Heart right ventricle (tissue), 16 donors: Measurements from ENCODE around the gene KCNAB2. TPM values are rescaled to one million over a fixed set of nuclear protein-coding genes. Genes with fewer than 3 reads are reported as not detected.
A peak's percentile ranks its signal among the peaks of the same experiment; 100 is the strongest.

Experiments
- ATAC-seq, 8 donors: fragments of 200-7000 bp; cut with Tn5 transposase; one replicate each; pipeline ENCODE4 v1.9.1; 2020; ENCODE audit warnings: mild to moderate bottlenecking in 8 of 8, moderate library complexity in 8 of 8, moderate number of reproducible peaks in 1 of 8
- DNase-seq, 2 donors: peaks; one replicate each; pipeline ENCODE4 v3.0.0-alpha.2; 2020
- H3K27ac ChIP-seq, 10 donors: fragments of 200-600 bp; sonication (generic) in 2 of 10; one replicate each; pipeline versions ENCODE4 v1.5.0 to v1.8.0; 2020 to 2022; ENCODE audit warnings: mild to moderate bottlenecking in 3 of 10
- H3K27me3 ChIP-seq, 7 donors: fragments of 200-600 bp; one replicate each; pipeline ENCODE4 v1.8.0; 2021 to 2022; ENCODE audit warnings: mild to moderate bottlenecking in 2 of 7
- H3K36me3 ChIP-seq, 9 donors: fragments of 200-600 bp; sonication (generic) in 1 of 9; one replicate each; pipeline versions ENCODE4 v1.5.0 to v1.8.0; 2020 to 2022; ENCODE audit warnings: mild to moderate bottlenecking in 2 of 9
- H3K4me1 ChIP-seq, 9 donors: fragments of 200-600 bp; sonication (generic) in 1 of 9; one replicate each; pipeline versions ENCODE4 v1.5.0 to v1.8.0; 2020 to 2022; ENCODE audit warnings: mild to moderate bottlenecking in 4 of 9
- H3K4me3 ChIP-seq, 10 donors: fragments of 200-600 bp; sonication (generic) in 2 of 10; one replicate each; pipeline versions ENCODE4 v1.5.0 to v1.8.0; 2020 to 2022; ENCODE audit warnings: mild to moderate bottlenecking in 7 of 10, moderate library complexity in 2 of 10
- H3K9me3 ChIP-seq, 11 donors: fragments of 200-600 bp in 10 of 11; sonication (generic) in 2 of 11; one replicate each; pipeline versions ENCODE4 v1.5.0 to v1.8.0; 2013 to 2022; ENCODE audit warnings: mild to moderate bottlenecking in 2 of 11, control low read depth in 1 of 11, moderate library complexity in 1 of 11
- WGBS, 2 donors: extraction: QIAGEN DNeasy Blood & Tissue Kit; methylation state at CpG; one replicate each; pipeline ENCODE4 v1.1.7; 2013; ENCODE audit warnings: inconsistent platforms in 1 of 2; 5-methylcytosine and 5-hydroxymethylcytosine counted together
- intact Hi-C, 10 donors: fragments of 100-400 bp; cut with DNase I; formaldehyde crosslinking; loops; one replicate each; pipeline versions ENCODE4 v1.11.1 to v1.14.2; 2022
- polyA plus RNA-seq, 2 donors: library from polyadenylated mRNA; stranded (reverse); fragments of 200-250 nt; gene quantifications; one replicate each; pipeline ENCODE4 v1.2.3, GENCODE V29; 2013
- total RNA-seq, 10 donors: library from RNA; stranded (reverse); fragmentation: NEBNext Ultra II Directional in 3 of 10; extraction: Animal tissue kit (Norgen Biotek cat#: 25700) in 3 of 10; gene quantifications; one replicate each; pipeline versions ENCODE4 v1.2.1 to v1.2.4, GENCODE V29; 2021 to 2023
- TF ChIP-seq, protein P1 (sequence below), 9 donors: fragments of 200-600 bp; sonication (generic) in 2 of 9; IDR thresholded peaks; one replicate each; pipeline versions ENCODE4 v1.5.0 to v1.8.0; 2021 to 2022; ENCODE audit warnings: antibody characterized with exemption in 9 of 9, mild to moderate bottlenecking in 5 of 9, moderate library complexity in 1 of 9
- donor health status: Arrhythmogenic right ventricular cardiomyopathy.
- donor health status: ischemic (EF 13 %, LVEDD 7.1; RV severe dilation, severe dysfunction).
- donor health status: healthy with polysubstance abuse.
- donor health status: DM: no; HTN: yes; CAD: no.
- donor health status: DM: no; HTN: no; CAD: no.
- donor health status: ischemic (EF 25% LVEDD 6.9; RV normal size, moderate dysfunction).
- donor health status: ischemic (EF 25% LVEDD 5.7; RV mildly dilated, moderate dysfunction).
- donor health status: healthy.
- donor health status: DM: yes; HTN: yes; CAD: no.
- donor health status: Ischemic cardiomyopathy.
- donor health status: ischemic (EF 35%, LVEDD 5.7; RV mildly dilated, moderate dysfunction).
- donor health status: nonischemic (EF 11% LVEDD 7.7; RV severe dilation, severe dysfunction).
- donor health status: DM: yes; HTN: yes; CAD: no.
- donor health status: PGD.
- donor health status: ischemic (EF 29% LVEDD 5.4; RV normal size, mild dysfunction).
- donor health status: nonischemic (EF 23%, LVEDD 6.1; RV moderate dilation, normal function).

KCNAB2 gene
- total and polyA plus RNA-seq, 12 donors, result 4.7 to 41.5 (median 21.8) TPM

- ATAC-seq (no peak), DNase-seq (no peak)
- Histone ChIP-seq H3K27ac (no peak overlapping the region), H3K36me3 (no peaks in the 10 kb centered on the region), H3K27me3 (peaks cover 0 to 57% (median 36%) of the 10 kb centered on the region in 7 donors), H3K4me1 (no peaks in the 10 kb centered on the region), H3K9me3 (no peaks in the 10 kb centered on the region), H3K4me3 (no peak overlapping the region)
- 66 to 74% methylated on average over 2 of the region's 2 CpGs for whole genome bisulfite sequencing, 2 donors
- TF ChIP-seq, protein P1, sequence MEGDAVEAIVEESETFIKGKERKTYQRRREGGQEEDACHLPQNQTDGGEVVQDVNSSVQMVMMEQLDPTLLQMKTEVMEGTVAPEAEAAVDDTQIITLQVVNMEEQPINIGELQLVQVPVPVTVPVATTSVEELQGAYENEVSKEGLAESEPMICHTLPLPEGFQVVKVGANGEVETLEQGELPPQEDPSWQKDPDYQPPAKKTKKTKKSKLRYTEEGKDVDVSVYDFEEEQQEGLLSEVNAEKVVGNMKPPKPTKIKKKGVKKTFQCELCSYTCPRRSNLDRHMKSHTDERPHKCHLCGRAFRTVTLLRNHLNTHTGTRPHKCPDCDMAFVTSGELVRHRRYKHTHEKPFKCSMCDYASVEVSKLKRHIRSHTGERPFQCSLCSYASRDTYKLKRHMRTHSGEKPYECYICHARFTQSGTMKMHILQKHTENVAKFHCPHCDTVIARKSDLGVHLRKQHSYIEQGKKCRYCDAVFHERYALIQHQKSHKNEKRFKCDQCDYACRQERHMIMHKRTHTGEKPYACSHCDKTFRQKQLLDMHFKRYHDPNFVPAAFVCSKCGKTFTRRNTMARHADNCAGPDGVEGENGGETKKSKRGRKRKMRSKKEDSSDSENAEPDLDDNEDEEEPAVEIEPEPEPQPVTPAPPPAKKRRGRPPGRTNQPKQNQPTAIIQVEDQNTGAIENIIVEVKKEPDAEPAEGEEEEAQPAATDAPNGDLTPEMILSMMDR (IDR thresholded peaks at IDR 0.05), result no peak
- intact Hi-C loops, result loop anchor here in 2 of 10 donors (2.0 to 10.0 kb wide), 2 partner anchors 46 to 136 kb away; partner anchors contain the start of gene HES3 (in 1 of the 2)
Measured at GRCh38 chr1:6108476-6108875, 62.8 kb downstream of the KCNAB2 start.

DNA sequence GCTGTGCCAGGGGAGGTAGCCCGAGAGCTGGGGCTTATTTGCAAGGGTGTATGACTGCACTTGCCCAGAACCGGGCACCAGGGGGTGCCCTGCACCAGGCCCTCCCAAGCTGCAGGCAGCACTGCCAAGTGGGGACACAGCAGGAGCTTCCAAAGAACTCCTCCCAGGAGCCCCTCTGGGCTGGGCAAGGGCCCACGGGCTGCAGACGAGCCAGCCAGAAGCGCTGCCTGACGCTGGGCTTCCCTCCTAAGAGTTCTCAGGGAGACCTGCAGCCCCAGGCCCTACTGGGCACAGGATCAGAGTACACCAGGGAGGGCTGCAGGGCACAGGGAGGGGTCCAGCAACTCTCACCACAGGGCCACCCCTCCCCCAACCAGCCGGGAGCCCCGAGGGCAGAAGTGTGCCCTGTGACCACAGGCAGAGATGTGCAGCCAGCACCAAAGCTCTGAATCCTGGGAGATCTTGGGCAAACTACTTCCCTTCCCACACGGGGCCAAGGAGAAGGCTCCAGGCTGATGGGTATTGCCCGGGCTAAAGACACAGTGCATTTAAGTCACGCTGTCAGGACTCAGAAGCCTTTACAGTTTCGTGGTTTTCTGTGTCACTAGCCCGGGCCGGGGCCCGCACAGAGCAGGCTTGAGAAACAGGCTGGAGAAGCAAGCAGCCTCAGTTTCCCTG is 63.4 kb downstream of the KCNAB2 start:
- Histone ChIP-seq H3K4me1 (no peaks in the 10 kb centered on the region), H3K27me3 (peaks cover 0 to 51% (median 31%) of the 10 kb centered on the region in 7 donors), H3K4me3 (no peak overlapping the region), H3K27ac (no peak overlapping the region), H3K36me3 (no peaks in the 10 kb centered on the region), H3K9me3 (no peaks in the 10 kb centered on the region)
- ATAC-seq, result peak in 5 of 8 donors; percentile 20 to 60 (median 51)
- TF ChIP-seq, protein P1 (IDR thresholded peaks at IDR 0.05), result peak in 7 of 9 donors; percentile 23 to 52 (median 35)
- 46 to 55% methylated on average over 15 of the region's 15 CpGs for WGBS, 2 donors
- intact Hi-C loops, result loop anchor here in 2 of 10 donors (2.0 to 10.0 kb wide), 2 partner anchors 46 to 136 kb away; partner anchors contain the start of gene HES3 (in 1 of the 2)
- DNase-seq, result peak in 1 of 2 donors; percentile 17

DNA sequence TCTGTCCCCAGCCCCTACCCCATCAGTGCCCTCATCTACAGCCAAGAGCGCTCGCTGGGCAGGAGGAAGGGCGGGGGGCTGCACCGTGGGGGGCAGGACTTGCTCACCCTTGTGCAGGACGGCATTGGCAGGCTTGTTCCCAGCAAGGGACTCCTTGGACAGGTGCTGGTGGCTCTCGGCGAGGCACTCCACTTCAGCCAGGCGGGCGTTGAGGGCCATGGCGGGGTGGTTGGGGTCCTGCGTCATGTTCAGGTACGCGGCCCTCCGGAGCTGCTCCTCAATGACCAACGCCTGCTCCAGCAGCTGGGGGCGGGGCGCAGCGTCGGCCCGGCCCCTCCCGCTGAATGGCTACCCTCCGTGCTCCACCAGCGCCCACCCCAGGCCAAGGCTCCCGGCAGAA is 64.0 kb downstream of the KCNAB2 start:
- DNase-seq, result peak in 1 of 2 donors; percentile 3
- 73 to 81% methylated on average over 24 of the region's 24 CpGs for WGBS, 2 donors
- H3K9me3 ChIP-seq, result no peaks in the 10 kb centered on the region
- no peak for ATAC-seq
- H3K27me3 ChIP-seq, result peaks cover 0 to 45% (median 28%) of the 10 kb centered on the region in 7 donors
- H3K36me3 ChIP-seq, result no peaks in the 10 kb centered on the region
- no peaks in the 10 kb centered on the region for H3K4me1 ChIP-seq
- TF ChIP-seq, protein P1 (IDR thresholded peaks at IDR 0.05), result no peak
- no peak overlapping the region for H3K27ac ChIP-seq
- intact Hi-C loops, result loop anchor here in 3 of 10 donors (2.0 to 10.0 kb wide), 3 partner anchors 45 to 138 kb away; partner anchors contain the start of gene HES3 (in 1 of the 3)
- no peak overlapping the region for H3K4me3 ChIP-seq

GRCh38 chr1:6110326-6110725 is 64.6 kb downstream of the KCNAB2 start:
- no peak for ATAC-seq
- H3K27ac ChIP-seq, result no peak overlapping the region

More at GRCh38 chr1:6110326-6110725, 64.6 kb downstream of the KCNAB2 start:
- peak in 1 of 2 donors; percentile 0 for DNase-seq
- Histone ChIP-seq H3K4me1 (no peaks in the 10 kb centered on the region), H3K27me3 (peaks cover 0 to 38% (median 24%) of the 10 kb centered on the region in 7 donors), H3K9me3 (peaks cover 0 to 4% (median 0%) of the 10 kb centered on the region in 11 donors), H3K36me3 (no peaks in the 10 kb centered on the region), H3K4me3 (no peak overlapping the region)
- TF ChIP-seq, protein P1 (IDR thresholded peaks at IDR 0.05), result no peak
- intact Hi-C loops, result loop anchor here in 1 of 10 donors (5.0 kb wide), 1 partner anchor 137 kb away; no protein-coding TSS in a partner anchor
- WGBS, 2 donors, result 78% methylated on average over 15 of the region's 15 CpGs
